ENCODE measurements around the gene USP32.
"Not testable (repeated sequence)": the region's sequence is repeated elsewhere in the genome, so short reads cannot be mapped to it uniquely, and the experiment has no call there.

Gene USP32

GRCh38 chr17:60378187-60378586, 13.7 kb downstream of the USP32 start:
- not testable (repeated sequence) for DNase-seq (ENCODE audit: low read depth in 3 of 3)

- no peak for DNase-seq (ENCODE audit: low read depth in 3 of 3)
These were observed 19.0 kb downstream of the USP32 start for GRCh38 chr17:60372790-60373483.

- DNase-seq (ENCODE audit: low read depth in 3 of 3) = no peak
These were observed 20.0 kb downstream of the USP32 start for GRCh38 chr17:60371818-60372510.

- no peak for DNase-seq (ENCODE audit: low read depth in 3 of 3)
These were observed 20.5 kb downstream of the USP32 start for GRCh38 chr17:60371416-60371815.

GRCh38 chr17:60369727-60370126, 22.2 kb downstream of the USP32 start:
- DNase-seq (ENCODE audit: low read depth in 3 of 3) = no peak

- DNase-seq (ENCODE audit: low read depth in 3 of 3) = no peak
These were observed 28.1 kb downstream of the USP32 start for GRCh38 chr17:60363700-60364405.

- DNase-seq (ENCODE audit: low read depth in 3 of 3) = no peak
These were observed 29.6 kb downstream of the USP32 start for GRCh38 chr17:60362329-60362728.

- DNase-seq (ENCODE audit: low read depth in 3 of 3) = no peak
These were observed 30.0 kb downstream of the USP32 start for GRCh38 chr17:60361889-60362288.

GRCh38 chr17:60359415-60359814, 32.5 kb downstream of the USP32 start:
- no peak for DNase-seq (ENCODE audit: low read depth in 3 of 3)

GRCh38 chr17:60358606-60359225, 33.2 kb downstream of the USP32 start:
- DNase-seq (ENCODE audit: low read depth in 3 of 3) = no peak

GRCh38 chr17:60356940-60357339, 35.0 kb downstream of the USP32 start:
- DNase-seq (ENCODE audit: low read depth in 3 of 3) = no peak

- DNase-seq (ENCODE audit: low read depth in 3 of 3) = no peak
These were observed 36.0 kb downstream of the USP32 start for GRCh38 chr17:60355663-60356594.

GRCh38 chr17:60354223-60354622, 37.7 kb downstream of the USP32 start:
- no peak for DNase-seq (ENCODE audit: low read depth in 3 of 3)

GRCh38 chr17:60353773-60354172, 38.2 kb downstream of the USP32 start:
- no peak for DNase-seq (ENCODE audit: low read depth in 3 of 3)

- no peak for DNase-seq (ENCODE audit: low read depth in 3 of 3)
These were observed 39.4 kb downstream of the USP32 start for GRCh38 chr17:60352569-60352968.

GRCh38 chr17:60352071-60352470, 39.9 kb downstream of the USP32 start:
- no peak for DNase-seq (ENCODE audit: low read depth in 3 of 3)

GRCh38 chr17:60351012-60351695, 40.8 kb downstream of the USP32 start:
- no peak for DNase-seq (ENCODE audit: low read depth in 3 of 3)

- no peak for DNase-seq (ENCODE audit: low read depth in 3 of 3)
These were observed 43.3 kb downstream of the USP32 start for GRCh38 chr17:60348616-60349015.

GRCh38 chr17:60345233-60345632, 46.7 kb downstream of the USP32 start:
- no peak for DNase-seq (ENCODE audit: low read depth in 3 of 3)

GRCh38 chr17:60342492-60342891, 49.4 kb downstream of the USP32 start:
- DNase-seq (ENCODE audit: low read depth in 3 of 3) = not testable (repeated sequence)

- no peak for DNase-seq (ENCODE audit: low read depth in 3 of 3)
These were observed 56.6 kb downstream of the USP32 start for GRCh38 chr17:60335289-60335688.
